Measurements from ENCODE around the gene MYO10.
"Not testable (repeated sequence)": the region's sequence is repeated elsewhere in the genome, so short reads cannot be mapped to it uniquely, and the experiment has no call there.

The MYO10 gene

GRCh38 chr5:16886366-16886736 lies 49.7 kb downstream of the MYO10 start:
- no peak for DNase-seq

- no peak for DNase-seq
Measured at GRCh38 chr5:16885635-16886365, 50.3 kb downstream of the MYO10 start.

GRCh38 chr5:16884595-16884994 lies 51.5 kb downstream of the MYO10 start:
- no peak for DNase-seq

GRCh38 chr5:16883806-16884205 lies 52.3 kb downstream of the MYO10 start:
- DNase-seq = peak; percentile 49

GRCh38 chr5:16883176-16883575 lies 52.9 kb downstream of the MYO10 start:
- no peak for DNase-seq

GRCh38 chr5:16881251-16881650 lies 54.8 kb downstream of the MYO10 start:
- DNase-seq = no peak

- DNase-seq = no peak
Measured at GRCh38 chr5:16880547-16880946, 55.5 kb downstream of the MYO10 start.

GRCh38 chr5:16879650-16880049 lies 56.4 kb downstream of the MYO10 start:
- DNase-seq = no peak

GRCh38 chr5:16879191-16879590 lies 56.9 kb downstream of the MYO10 start:
- no peak for DNase-seq

GRCh38 chr5:16877267-16877935 lies 58.7 kb downstream of the MYO10 start:
- DNase-seq = no peak

GRCh38 chr5:16874424-16874823 lies 61.7 kb downstream of the MYO10 start:
- not testable (repeated sequence) for DNase-seq

GRCh38 chr5:16871746-16872339 lies 64.2 kb downstream of the MYO10 start:
- no peak for DNase-seq

- DNase-seq = no peak
Measured at GRCh38 chr5:16870878-16871277, 65.2 kb downstream of the MYO10 start.

GRCh38 chr5:16869821-16870796 lies 66.0 kb downstream of the MYO10 start:
- no peak for DNase-seq

- DNase-seq = no peak
Measured at GRCh38 chr5:16867577-16867953, 68.5 kb downstream of the MYO10 start.

- no peak for DNase-seq
Measured at GRCh38 chr5:16866795-16867576, 69.1 kb downstream of the MYO10 start.

- no peak for DNase-seq
Measured at GRCh38 chr5:16866273-16866672, 69.8 kb downstream of the MYO10 start.

GRCh38 chr5:16865151-16865550 lies 70.9 kb downstream of the MYO10 start:
- DNase-seq = no peak

GRCh38 chr5:16864631-16865131 lies 71.4 kb downstream of the MYO10 start:
- no peak for DNase-seq

GRCh38 chr5:16863469-16863946 lies 72.6 kb downstream of the MYO10 start:
- no peak for DNase-seq

- DNase-seq = no peak
Measured at GRCh38 chr5:16862777-16863176, 73.3 kb downstream of the MYO10 start.

- no peak for DNase-seq
Measured at GRCh38 chr5:16859346-16859745, 76.7 kb downstream of the MYO10 start.
